ENCODE measurements around the gene COPS7A. TPM values are rescaled to one million over a fixed set of nuclear protein-coding genes. Genes with fewer than 3 reads are reported as not detected.
"Not testable (repeated sequence)": the region's sequence is repeated elsewhere in the genome, so short reads cannot be mapped to it uniquely, and the experiment has no call there.

COPS7A gene
- total RNA-seq, 1 experiment from 2014 or later = 88.7 TPM

DNA sequence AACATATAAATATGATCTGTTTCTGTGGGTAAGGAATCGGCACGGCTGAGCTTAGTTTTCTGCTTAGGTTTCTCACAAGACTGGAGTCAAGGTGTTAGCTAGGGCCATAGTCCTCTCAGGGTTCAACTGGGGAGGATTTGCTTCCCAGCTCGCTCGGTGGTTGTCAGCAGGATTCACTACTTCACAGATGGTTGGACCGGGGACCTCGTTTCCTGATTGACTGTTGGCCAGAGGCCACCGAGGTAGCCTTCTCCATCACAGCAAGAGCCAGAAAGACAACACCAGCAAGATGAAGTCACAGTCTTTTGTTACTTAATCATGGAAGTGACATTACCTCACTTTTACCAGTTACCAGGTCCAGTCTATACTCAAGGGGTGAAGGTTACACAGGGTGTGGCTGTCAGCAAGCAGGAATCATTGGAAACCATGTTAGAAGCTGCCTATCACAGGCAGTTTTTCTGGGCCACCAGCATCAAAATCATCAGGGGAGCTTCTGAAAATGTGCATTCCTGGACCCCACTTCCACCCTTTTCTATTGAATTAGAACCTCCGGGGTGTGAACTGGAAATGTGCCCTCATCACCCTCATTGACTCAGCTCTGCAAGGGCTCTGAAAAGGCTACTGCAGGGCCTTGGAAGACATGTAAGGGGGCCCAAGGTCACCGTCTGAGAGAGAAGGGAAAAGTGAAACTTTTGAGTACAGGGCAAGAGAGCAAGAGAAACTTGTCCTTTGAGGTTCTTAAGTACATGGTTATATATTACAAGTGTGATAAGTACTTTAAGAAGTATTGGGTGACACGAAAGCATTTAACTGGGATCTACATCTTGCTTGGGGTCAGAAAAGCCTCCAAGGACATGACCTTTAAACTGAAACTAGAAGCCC, 10.9 kb downstream of the COPS7A start:
- H3F3A ChIP-seq (ENCODE audit: insufficient read depth, low read depth) = 0 out of 2 replicates have a peak, but pooled peaks cover 4% of the 10 kb centered on the region
- no peak overlapping the region for H3K27ac ChIP-seq
- no peak overlapping the region for H2AFZ ChIP-seq
- H3K4me2 ChIP-seq = no peak overlapping the region
- DNase-seq = no peak
- CTCF ChIA-PET = interaction anchor here (0.6 to 3.2 kb wide), 3 partner anchors 18 to 118 kb away, joined by 3 to 14 read pairs (median 3); partner anchors contain the start of gene MLF2
- no TSS peak for BruUV-seq (replicated peaks)
- peaks cover 14% of the 10 kb centered on the region; the same call in 1 of the 2 replicates for H3K36me3 ChIP-seq (ENCODE audit: low read depth)
- H3K79me2 ChIP-seq (ENCODE audit: low read depth) = no peaks in the 10 kb centered on the region
- H3K9me3 ChIP-seq (ENCODE audit: insufficient read depth, low read depth) = no peaks in the 10 kb centered on the region
- no peak overlapping the region for H3K4me3 ChIP-seq
- no peaks in the 10 kb centered on the region; the same call in 1 of the 2 replicates for H3K4me1 ChIP-seq (replicated peaks; ENCODE audit: insufficient read depth)
- H3K27me3 ChIP-seq (ENCODE audit: insufficient read depth, low read depth) = no peaks in the 10 kb centered on the region
- POLR2A ChIA-PET (ENCODE audit: unreplicated experiment) = no interaction called here
- no peaks in the 10 kb centered on the region for H4K20me1 ChIP-seq (ENCODE audit: insufficient read depth)
- H3K9me2 ChIP-seq (ENCODE audit: insufficient read depth) = no peaks in the 10 kb centered on the region
- no peak for TF ChIP-seq EZH2 (IDR thresholded peaks at IDR 0.05; ENCODE audit: low read depth)
- intact Hi-C loops (cut with micrococcal nuclease; ENCODE audit: unreplicated experiment) = loop anchor here (1.0 kb wide), 2 partner anchors 45 to 91 kb away; no protein-coding TSS in a partner anchor

GRCh38 chr12:6735448-6736191, 11.8 kb downstream of the COPS7A start:
- Histone ChIP-seq H3K4me3 (no peak overlapping the region), H3K79me2 (ENCODE audit: low read depth) (no peaks in the 10 kb centered on the region), H4K20me1 (ENCODE audit: insufficient read depth) (no peaks in the 10 kb centered on the region), H3K36me3 (ENCODE audit: low read depth) (peaks cover 7% of the 10 kb centered on the region; the same call in 1 of the 2 replicates), H3K9me3 (ENCODE audit: insufficient read depth, low read depth) (no peaks in the 10 kb centered on the region), H3K27me3 (ENCODE audit: insufficient read depth, low read depth) (no peaks in the 10 kb centered on the region), H3K4me2 (no peak overlapping the region), H3F3A (ENCODE audit: insufficient read depth, low read depth) (0 out of 2 replicates have a peak, but pooled peaks cover 4% of the 10 kb centered on the region), H3K4me1 (replicated peaks; ENCODE audit: insufficient read depth) (no peaks in the 10 kb centered on the region; the same call in 1 of the 2 replicates), H3K27ac (no peak overlapping the region), H2AFZ (no peak overlapping the region), H3K9me2 (ENCODE audit: insufficient read depth) (no peaks in the 10 kb centered on the region)
- peak; percentile 44 to 70 for DNase-seq
- intact Hi-C loops (cut with micrococcal nuclease; ENCODE audit: unreplicated experiment) = loop anchor here (1.0 kb wide), 2 partner anchors 44 to 90 kb away; no protein-coding TSS in a partner anchor
- POLR2A ChIA-PET (ENCODE audit: unreplicated experiment) = no interaction called here
- CTCF ChIA-PET = interaction anchor here (0.6 to 3.2 kb wide), 4 partner anchors 17 to 145 kb away, joined by 3 to 14 read pairs (median 4); partner anchors contain the start of gene MLF2
- TSS peak; percentile 2 for BruUV-seq (replicated peaks)
- peak; percentile 84 for TF ChIP-seq CTCF (conservative IDR thresholded peaks at IDR 0.05)
- TF ChIP-seq EZH2 (IDR thresholded peaks at IDR 0.05; ENCODE audit: low read depth) = no peak

DNA sequence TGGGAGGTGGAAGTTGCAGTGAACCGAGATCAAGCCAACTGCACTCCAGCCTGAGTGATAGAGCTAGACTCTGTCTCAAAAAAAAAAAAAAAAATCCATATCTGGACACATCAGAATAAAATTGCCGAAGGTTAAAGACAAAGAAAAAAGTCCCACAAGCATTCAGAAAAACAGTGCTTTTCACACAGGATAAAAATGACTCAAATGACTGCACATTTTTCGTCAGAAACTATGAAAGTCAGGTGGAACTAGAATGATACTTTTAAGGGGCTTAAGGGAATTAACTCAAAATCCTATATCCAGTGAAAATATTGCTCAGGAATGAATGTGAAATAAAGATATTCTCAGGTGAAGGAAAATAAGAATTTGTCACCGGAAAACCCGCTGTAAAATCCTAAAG, 12.9 kb downstream of the COPS7A start:
- CTCF ChIA-PET = interaction anchor here (0.6 to 3.2 kb wide), 4 partner anchors 16 to 147 kb away, joined by 3 to 14 read pairs (median 4); partner anchors contain the start of gene MLF2
- TF ChIP-seq EZH2 (IDR thresholded peaks at IDR 0.05; ENCODE audit: low read depth) (no peak), CTCF (conservative IDR thresholded peaks at IDR 0.05) (no peak)
- DNase-seq = no peak

DNA sequence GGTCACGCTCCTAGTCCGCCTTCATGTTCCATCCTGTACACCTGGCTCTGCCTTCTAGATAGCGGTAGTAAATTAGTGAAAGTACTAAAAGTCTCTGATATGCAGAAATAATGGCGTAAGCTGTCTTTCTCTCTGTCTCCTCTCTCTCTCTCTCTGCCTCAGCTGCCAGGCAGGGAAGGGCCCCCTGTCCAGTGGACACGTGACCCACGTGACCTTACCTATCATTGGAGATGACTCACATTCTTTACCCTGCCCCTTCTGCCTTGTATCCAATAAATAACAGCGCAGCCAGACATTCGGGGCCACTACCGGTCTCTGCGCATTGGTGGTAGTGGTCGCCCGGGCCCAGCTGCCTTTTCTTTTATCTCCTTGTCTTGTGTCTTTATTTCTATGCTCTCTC, 18.2 kb downstream of the COPS7A start:
- H4K20me1 ChIP-seq (ENCODE audit: insufficient read depth); BruUV-seq (replicated peaks); intact Hi-C loops (cut with micrococcal nuclease; ENCODE audit: unreplicated experiment); H3K4me3 ChIP-seq; DNase-seq; H3K79me2 ChIP-seq (ENCODE audit: low read depth); H3K9me3 ChIP-seq (ENCODE audit: insufficient read depth, low read depth); H3K36me3 ChIP-seq (ENCODE audit: low read depth); H3K9me2 ChIP-seq (ENCODE audit: insufficient read depth); H2AFZ ChIP-seq; H3K27me3 ChIP-seq (ENCODE audit: insufficient read depth, low read depth); H3K4me2 ChIP-seq; H3K27ac ChIP-seq; H3K4me1 ChIP-seq (replicated peaks; ENCODE audit: insufficient read depth); CTCF ChIA-PET: not testable (repeated sequence)
- H3F3A ChIP-seq (ENCODE audit: insufficient read depth, low read depth) = peaks cover 30% of the 10 kb centered on the region; the same call in 1 of the 2 replicates
- POLR2A ChIA-PET (ENCODE audit: unreplicated experiment) = interaction anchor here (0.6 kb wide), 2 partner anchors 11 to 23 kb away, joined by 5 to 6 read pairs; partner anchors contain the start of gene MLF2

More for the DNA sequence above, 12.9 kb downstream of the COPS7A start:
- BruUV-seq (replicated peaks) = no TSS peak
- Histone ChIP-seq H3K27me3 (ENCODE audit: insufficient read depth, low read depth) (no peaks in the 10 kb centered on the region), H3K4me1 (replicated peaks; ENCODE audit: insufficient read depth) (no peaks in the 10 kb centered on the region; the same call in 1 of the 2 replicates), H3K79me2 (ENCODE audit: low read depth) (no peaks in the 10 kb centered on the region), H3K4me3 (no peak overlapping the region), H3K9me2 (ENCODE audit: insufficient read depth) (no peaks in the 10 kb centered on the region), H4K20me1 (ENCODE audit: insufficient read depth) (no peaks in the 10 kb centered on the region), H3K36me3 (ENCODE audit: low read depth) (no peaks in the 10 kb centered on the region), H3K27ac (no peak overlapping the region), H3K4me2 (no peak overlapping the region), H3K9me3 (ENCODE audit: insufficient read depth, low read depth) (no peaks in the 10 kb centered on the region), H2AFZ (no peak overlapping the region), H3F3A (ENCODE audit: insufficient read depth, low read depth) (0 out of 2 replicates have a peak, but pooled peaks cover 7% of the 10 kb centered on the region)
- POLR2A ChIA-PET (ENCODE audit: unreplicated experiment) = no interaction called here
- intact Hi-C loops (cut with micrococcal nuclease; ENCODE audit: unreplicated experiment) = no loop called here
